Sigmoid colon (tissue), 7 donors: ENCODE data around the gene TRIM9. TPM values are rescaled to one million over a fixed set of nuclear protein-coding genes. Genes with fewer than 3 reads are reported as not detected.

Source experiments
- DNase-seq: peaks from one replicate; pipeline ENCODE4 v3.0.0-alpha.2; 2019
- H3K27ac ChIP-seq, 4 donors: fragments of 200-600 bp; sonication (generic); one replicate each; pipeline ENCODE4 v1.5.1; 2016 to 2019; ENCODE audit warnings: mild to moderate bottlenecking in 1 of 4
- H3K27me3 ChIP-seq, 3 donors: fragments of 200-600 bp; sonication (generic); one replicate each; pipeline ENCODE4 v1.5.1; 2019; ENCODE audit warnings: mild to moderate bottlenecking in 1 of 3
- H3K36me3 ChIP-seq, 4 donors: fragments of 200-600 bp; sonication (generic); one replicate each; pipeline ENCODE4 v1.5.1; 2016 to 2019
- H3K4me1 ChIP-seq, 4 donors: fragments of 200-600 bp; sonication (generic); one replicate each; pipeline ENCODE4 v1.5.1; 2017 to 2019
- H3K4me3 ChIP-seq, 4 donors: fragments of 200-600 bp; sonication (generic); one replicate each; pipeline ENCODE4 v1.5.1; 2017 to 2019; ENCODE audit warnings: mild to moderate bottlenecking in 2 of 4, moderate library complexity in 1 of 4
- H3K9me3 ChIP-seq, 4 donors: fragments of 200-600 bp in 3 of 4; sonication (generic) in 3 of 4; one replicate each; pipeline versions ENCODE4 v1.5.1 to v1.6.1; 2013 to 2019
- CTCF ChIP-seq, 4 experiments: fragments of 450-650 bp in 3 of 4; fragments of 200-600 bp in 1 of 4; IDR thresholded peaks; one replicate each; pipeline ENCODE4 v1.5.1; 2016 to 2019; ENCODE audit warnings: antibody characterized with exemption in 4 of 4, mild to moderate bottlenecking in 3 of 4, moderate library complexity in 2 of 4
- EP300 ChIP-seq, 4 donors: sonication (generic); formaldehyde crosslinking; IDR thresholded peaks; one replicate each; pipeline ENCODE4 v1.6.1; 2017; ENCODE audit warnings: antibody characterized with exemption in 4 of 4
- POLR2A ChIP-seq, 2 donors: fragments of 450-650 bp; IDR thresholded peaks; one replicate each; pipeline ENCODE4 v1.6.1; 2016; ENCODE audit warnings: antibody characterized with exemption in 2 of 2, mild to moderate bottlenecking in 2 of 2, moderate library complexity in 2 of 2
- POLR2AphosphoS5 ChIP-seq, 4 donors: sonication (generic); formaldehyde crosslinking; IDR thresholded peaks; one replicate each; pipeline ENCODE4 v1.6.1; 2017; ENCODE audit warnings: antibody characterized with exemption in 4 of 4
- WGBS, 2 donors: extraction: QIAGEN DNeasy Blood & Tissue Kit; methylation state at CpG; one replicate each; pipeline ENCODE4 v1.1.7; 2013; 5-methylcytosine and 5-hydroxymethylcytosine counted together
- intact Hi-C: fragments of 100-400 bp; cut with DNase I; formaldehyde crosslinking; loops from one replicate; pipeline ENCODE4 v1.15.1; 2023
- polyA plus RNA-seq, 3 donors: library from polyadenylated mRNA; stranded (reverse); fragments of 200-250 nt; gene quantifications; one replicate each; pipeline ENCODE4 v1.2.3, GENCODE V29; 2013
- total RNA-seq, 4 donors: library from RNA; depleted of rRNA; stranded (reverse); fragments of >200 nt; gene quantifications; one replicate each; pipeline ENCODE4 v1.1.0, GENCODE V29; 2016
- donor health status: healthy with polysubstance abuse.
- donor health status: Bipolar disorder and iron deficiency.
- donor health status: healthy.

The TRIM9 gene
- total and polyA plus RNA-seq, 7 donors = 2.4 to 21.0 (median 13.5) TPM

DNA sequence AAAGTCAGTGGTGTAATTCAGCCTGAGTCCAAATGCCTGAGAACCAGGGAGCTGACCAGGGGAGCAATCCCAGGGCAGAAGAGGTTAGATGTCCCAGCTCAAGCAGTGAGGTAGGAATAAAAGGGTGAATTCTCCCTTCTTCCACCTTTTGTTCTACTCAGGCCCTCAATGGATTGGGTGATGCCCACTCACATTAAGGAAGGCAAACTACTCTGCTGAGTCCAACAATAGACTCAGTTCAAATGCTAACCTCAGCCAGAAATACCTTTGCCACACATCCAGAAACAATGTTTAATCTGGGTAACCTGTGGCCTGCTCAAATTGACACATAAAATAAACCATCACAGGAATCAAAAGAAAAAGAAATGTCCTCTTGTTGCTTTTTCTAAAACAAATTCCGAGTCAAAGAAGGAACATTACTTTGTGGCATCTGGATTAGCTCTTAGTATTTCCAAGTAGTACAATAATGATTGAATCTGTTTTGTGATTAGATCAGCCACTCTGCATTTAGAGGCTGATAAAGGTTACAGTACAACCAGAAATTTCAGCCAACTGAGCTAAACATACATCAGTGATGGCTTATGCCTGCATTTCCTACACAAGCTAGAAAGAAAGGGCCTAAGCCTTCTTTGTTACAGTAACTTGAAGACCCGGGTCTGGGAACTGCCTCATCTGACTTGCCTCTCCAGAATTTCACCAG is 43.6 kb upstream of the TRIM9 start:
- TF ChIP-seq CTCF (IDR thresholded peaks at IDR 0.05) (no peak), POLR2A (IDR thresholded peaks at IDR 0.05) (no peak), POLR2AphosphoS5 (IDR thresholded peaks at IDR 0.05) (no peak), EP300 (IDR thresholded peaks at IDR 0.05) (no peak)
- no peak for DNase-seq
- Histone ChIP-seq H3K4me1 (no peaks in the 10 kb centered on the region), H3K4me3 (no peak overlapping the region), H3K27me3 (no peaks in the 10 kb centered on the region), H3K27ac (peak overlapping the region in 2 of 4 donors; percentile 5 to 11), H3K9me3 (no peaks in the 10 kb centered on the region), H3K36me3 (no peaks in the 10 kb centered on the region)
- intact Hi-C loops = no loop called here
- 19 to 60% methylated on average over 2 of the region's 2 CpGs for WGBS, 2 donors

DNA sequence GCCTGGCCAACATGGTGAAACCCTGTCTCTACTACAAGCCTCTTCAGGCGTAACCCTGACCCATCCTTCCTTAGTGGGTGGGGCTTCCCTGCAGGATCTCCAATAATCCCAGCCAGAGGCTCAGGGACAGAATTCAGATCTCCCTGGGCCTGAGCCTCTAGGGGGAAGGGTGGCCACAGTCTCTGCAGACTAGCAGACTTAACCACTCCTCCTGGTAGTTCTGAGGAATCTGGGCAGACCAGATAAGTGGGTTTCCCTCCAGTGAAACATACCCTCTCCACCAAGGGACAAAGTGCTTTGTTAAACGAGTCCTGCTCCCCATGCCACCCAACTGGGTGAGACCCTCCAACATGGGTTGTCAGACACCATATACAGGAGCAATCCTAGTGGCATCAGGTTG is 36.6 kb upstream of the TRIM9 start:
- no peak for DNase-seq
- Histone ChIP-seq H3K4me1 (no peaks in the 10 kb centered on the region), H3K9me3 (no peaks in the 10 kb centered on the region), H3K27ac (no peak overlapping the region), H3K27me3 (no peaks in the 10 kb centered on the region), H3K36me3 (no peaks in the 10 kb centered on the region), H3K4me3 (no peak overlapping the region)
- WGBS, 2 donors = 80 to 89% methylated on average over 2 of the region's 2 CpGs
- intact Hi-C loops = no loop called here
- TF ChIP-seq POLR2A (IDR thresholded peaks at IDR 0.05) (no peak), POLR2AphosphoS5 (IDR thresholded peaks at IDR 0.05) (no peak), EP300 (IDR thresholded peaks at IDR 0.05) (no peak), CTCF (IDR thresholded peaks at IDR 0.05) (no peak)

- 92 to 93% methylated on average over 4 of the region's 4 CpGs for WGBS, 2 donors
- no peak for DNase-seq
- TF ChIP-seq EP300 (IDR thresholded peaks at IDR 0.05) (no peak), CTCF (IDR thresholded peaks at IDR 0.05) (no peak), POLR2A (IDR thresholded peaks at IDR 0.05) (no peak), POLR2AphosphoS5 (IDR thresholded peaks at IDR 0.05) (no peak)
- Histone ChIP-seq H3K27ac (no peak overlapping the region), H3K9me3 (no peaks in the 10 kb centered on the region), H3K27me3 (no peaks in the 10 kb centered on the region), H3K4me1 (no peaks in the 10 kb centered on the region), H3K36me3 (no peaks in the 10 kb centered on the region), H3K4me3 (no peak overlapping the region)
- intact Hi-C loops = no loop called here
Observed at GRCh38 chr14:51129130-51129529, 34.2 kb upstream of the TRIM9 start.

- TF ChIP-seq EP300 (IDR thresholded peaks at IDR 0.05) (no peak), POLR2A (IDR thresholded peaks at IDR 0.05) (no peak), CTCF (IDR thresholded peaks at IDR 0.05) (no peak)
- Histone ChIP-seq H3K27ac (no peak overlapping the region), H3K36me3 (no peaks in the 10 kb centered on the region), H3K27me3 (no peaks in the 10 kb centered on the region), H3K4me3 (no peak overlapping the region), H3K9me3 (no peaks in the 10 kb centered on the region), H3K4me1 (peaks cover 0 to 10% (median 3%) of the 10 kb centered on the region in 4 donors)
- WGBS, 2 donors = 82% methylated on average over 5 of the region's 5 CpGs
- intact Hi-C loops = no loop called here
- DNase-seq = no peak
Observed at GRCh38 chr14:51124029-51124428, 29.1 kb upstream of the TRIM9 start.

- no peaks in the 10 kb centered on the region for H3K27me3 ChIP-seq
- no peak for TF ChIP-seq CTCF (IDR thresholded peaks at IDR 0.05)
- no peak for TF ChIP-seq POLR2A (IDR thresholded peaks at IDR 0.05)
- no peak for TF ChIP-seq EP300 (IDR thresholded peaks at IDR 0.05)
- TF ChIP-seq POLR2AphosphoS5 (IDR thresholded peaks at IDR 0.05) = no peak
- H3K4me3 ChIP-seq = no peak overlapping the region
- no peaks in the 10 kb centered on the region for H3K36me3 ChIP-seq
- H3K27ac ChIP-seq = no peak overlapping the region
- 69 to 77% methylated on average over 3 of the region's 3 CpGs for WGBS, 2 donors
- H3K9me3 ChIP-seq = no peaks in the 10 kb centered on the region
- peaks cover 0 to 10% (median 3%) of the 10 kb centered on the region in 4 donors for H3K4me1 ChIP-seq
- DNase-seq = no peak
- intact Hi-C loops = no loop called here
Observed at GRCh38 chr14:51121096-51121495, 26.2 kb upstream of the TRIM9 start.
